Nasal cavity respiratory epithelium epithelial cell of viscerocranial mucosa (primary cell): Measurements from ENCODE around the gene SLC25A38. TPM values are rescaled to one million over a fixed set of nuclear protein-coding genes. Genes with fewer than 3 reads are reported as not detected.

Experiments
- total RNA-seq: library from RNA; depleted of rRNA; stranded (reverse); fragments of >200 nt; gene quantifications from 2 replicates; pipeline ENCODE4 v1.2.3, GENCODE V29; 2014

The SLC25A38 gene
- total RNA-seq, result 20.1 and 20.5 TPM in 2 replicates

GRCh38 chr3:39383045-39383880, at the start of gene SLC25A38:
TSS of gene SLC25A38 (plus strand) at chr3:39383370. CDS start at chr3:39383725, 355 bp downstream.

GRCh38 chr3:39406368-39407258, 23.4 kb downstream of the SLC25A38 start, which contains the start of gene RPSA:
TSS of gene RPSA (plus strand) at chr3:39406720. CDS start at chr3:39407654, 934 bp downstream.

Other genes starting within 250 kb of the SLC25A38 start
- gene CSRNP1, start 229.8 kb upstream of the SLC25A38 start, total RNA-seq, result 13.2 and 16.4 TPM in 2 replicates
- not detected in 2 replicates for gene XIRP1, start 190.8 kb upstream of the SLC25A38 start, total RNA-seq
- gene CX3CR1, start 103.3 kb upstream of the SLC25A38 start, total RNA-seq, result 0.07 TPM in 1 of 2 replicates, not detected in the other
- not detected in 2 replicates for gene CCR8, start 53.7 kb upstream of the SLC25A38 start, total RNA-seq
- gene RPSA, start 23.4 kb downstream of the SLC25A38 start, total RNA-seq, result 929 and 2,581 TPM in 2 replicates
- not detected in 2 replicates for gene MOBP, start 84.3 kb downstream of the SLC25A38 start, total RNA-seq